H9 (cell line): ENCODE data around the gene CACNA1H. TPM values are rescaled to one million over a fixed set of nuclear protein-coding genes. Genes with fewer than 3 reads are reported as not detected.
"Not testable (repeated sequence)": the region's sequence is repeated elsewhere in the genome, so short reads cannot be mapped to it uniquely, and the experiment has no call there.

Experiments used
- DNase-seq: peaks from one replicate; pipeline ENCODE4 v3.0.0-alpha.2; 2017
- H2AFZ ChIP-seq: one replicate; pipeline ENCODE4 v1.6.1; 2013; ENCODE audit warnings: mild to moderate bottlenecking, low read length, control low read depth, moderate library complexity
- H2AK5ac ChIP-seq: 2 replicates; pipeline ENCODE4 v1.6.1; 2013; ENCODE audit warnings: low read length, control low read depth, mixed read lengths; ENCODE audit not compliant: insufficient read length
- H2BK120ac ChIP-seq: one replicate; pipeline ENCODE4 v1.6.1; 2013; ENCODE audit warnings: low read depth, mild to moderate bottlenecking, low read length, control low read depth, inconsistent platforms; ENCODE audit not compliant: poor library complexity, severe bottlenecking
- H2BK12ac ChIP-seq: 2 replicates; pipeline ENCODE4 v1.6.1; 2013; ENCODE audit warnings: low read length, control low read depth, mixed read lengths, low read depth; ENCODE audit not compliant: insufficient read length
- H2BK15ac ChIP-seq: 2 replicates; pipeline ENCODE4 v1.6.1; 2013; ENCODE audit warnings: low read depth, low read length, control low read depth
- H2BK20ac ChIP-seq: one replicate; pipeline ENCODE4 v1.6.1; 2013; ENCODE audit warnings: low read depth, mild to moderate bottlenecking, low read length, control low read depth, inconsistent platforms; ENCODE audit not compliant: poor library complexity, severe bottlenecking
- H2BK5ac ChIP-seq: 2 replicates; pipeline ENCODE4 v1.6.1; 2013; ENCODE audit warnings: low read length, control low read depth, mixed read lengths; ENCODE audit not compliant: insufficient read length
- H3K14ac ChIP-seq: 2 replicates; pipeline ENCODE4 v1.6.1; 2013; ENCODE audit warnings: low read length, control low read depth; ENCODE audit not compliant: insufficient read depth
- H3K18ac ChIP-seq: 2 replicates; pipeline ENCODE4 v1.6.1; 2013; ENCODE audit warnings: low read depth, mild to moderate bottlenecking, mixed read lengths, low read length, control low read depth; ENCODE audit not compliant: insufficient read length
- H3K23ac ChIP-seq: 2 replicates; pipeline ENCODE4 v1.6.1; 2013; ENCODE audit warnings: low read length, control low read depth, mixed read lengths, low read depth; ENCODE audit not compliant: insufficient read length
- H3K23me2 ChIP-seq: 2 replicates; pipeline ENCODE4 v1.6.1; 2013; ENCODE audit warnings: low read depth, mild to moderate bottlenecking, mixed read lengths, low read length, control low read depth; ENCODE audit not compliant: insufficient read length, poor library complexity, severe bottlenecking
- H3K27ac ChIP-seq: 2 replicates; pipeline ENCODE4 v1.5.1; 2013; ENCODE audit warnings: low read length, control low read depth, mixed read lengths, low read depth; ENCODE audit not compliant: insufficient read length
- H3K27me3 ChIP-seq: 2 replicates; pipeline ENCODE4 v1.6.1; 2013; ENCODE audit warnings: low read length, control low read depth, inconsistent platforms; ENCODE audit not compliant: insufficient read depth
- H3K4ac ChIP-seq: 2 replicates; pipeline ENCODE4 v1.6.1; 2013; ENCODE audit warnings: low read depth, mild to moderate bottlenecking, control low read depth, inconsistent platforms, low read length, moderate library complexity
- H3K4me1 ChIP-seq: 2 replicates; pipeline ENCODE4 v1.6.1; 2013; ENCODE audit warnings: low read length, control low read depth, inconsistent platforms; ENCODE audit not compliant: insufficient read depth
- H3K4me2 ChIP-seq: 2 replicates; pipeline ENCODE4 v1.6.1; 2013; ENCODE audit warnings: low read length, control low read depth, mixed read lengths; ENCODE audit not compliant: insufficient read length, insufficient read depth
- H3K56ac ChIP-seq: 2 replicates; pipeline ENCODE4 v1.6.1; 2013; ENCODE audit warnings: low read depth, mild to moderate bottlenecking, mixed read lengths, low read length, control low read depth; ENCODE audit not compliant: insufficient read length
- H3K79me1 ChIP-seq: 2 replicates; pipeline ENCODE4 v1.6.1; 2013; ENCODE audit warnings: low read depth, mild to moderate bottlenecking, moderate library complexity, low read length, control low read depth, inconsistent platforms; ENCODE audit not compliant: insufficient read depth, poor library complexity, severe bottlenecking
- H3K79me2 ChIP-seq: 2 replicates; pipeline ENCODE4 v1.6.1; 2013; ENCODE audit warnings: low read length, control low read depth, inconsistent platforms; ENCODE audit not compliant: insufficient read depth
- H3K9ac ChIP-seq: 2 replicates; pipeline ENCODE4 v1.6.1; 2013; ENCODE audit warnings: low read length, control low read depth, mixed read lengths; ENCODE audit not compliant: insufficient read length; ENCODE audit errors: extremely low read depth
- H3K9me3 ChIP-seq: one replicate; pipeline ENCODE4 v1.6.1; 2013; ENCODE audit warnings: low read depth, low read length, inconsistent platforms; ENCODE audit not compliant: control insufficient read depth
- H3T11ph ChIP-seq: one replicate; pipeline ENCODE4 v1.6.1; 2013; ENCODE audit warnings: mild to moderate bottlenecking, low read length, control low read depth, inconsistent platforms
- H4K20me1 ChIP-seq: one replicate; pipeline ENCODE4 v1.6.1; 2013; ENCODE audit not compliant: control insufficient read depth, insufficient read length, insufficient read depth
- H4K5ac ChIP-seq: 2 replicates; pipeline ENCODE4 v1.6.1; 2013; ENCODE audit warnings: low read depth, mild to moderate bottlenecking, mixed read lengths, low read length, control low read depth; ENCODE audit not compliant: insufficient read length
- H4K8ac ChIP-seq: replicated peaks from 2 replicates; pipeline ENCODE4 v1.6.1; 2013; ENCODE audit warnings: low read length, control low read depth, mixed read lengths, low read depth; ENCODE audit not compliant: insufficient read length
- H4K91ac ChIP-seq: 2 replicates; pipeline ENCODE4 v1.6.1; 2013; ENCODE audit warnings: low read depth, mild to moderate bottlenecking, moderate library complexity, mixed read lengths, low read length, control low read depth; ENCODE audit not compliant: insufficient read length
- H3K27ac Mint-ChIP-seq, 3 experiments: 2 replicates in 2 of 3; 3 replicates in 1 of 3; pipeline ENCODE4 v1.8.0; 2020 to 2021; ENCODE audit warnings: mixed read lengths in 3 of 3, mild to moderate bottlenecking in 1 of 3, moderate library complexity in 1 of 3
- H3K27me3 Mint-ChIP-seq: 2 replicates; pipeline ENCODE4 v1.8.0; 2021; ENCODE audit warnings: low read depth, mild to moderate bottlenecking, moderate library complexity, mixed read lengths
- H3K36me3 Mint-ChIP-seq, 3 experiments: 2 replicates in 2 of 3; 3 replicates in 1 of 3; pipeline ENCODE4 v1.8.0; 2020 to 2021; ENCODE audit warnings: low read depth in 3 of 3, mixed read lengths in 3 of 3; ENCODE audit not compliant: insufficient read depth in 1 of 3
- H3K4me1 Mint-ChIP-seq, 2 experiments: 2 replicates each; pipeline ENCODE4 v1.8.0; 2020; ENCODE audit warnings: mixed read lengths in 2 of 2
- H3K4me3 Mint-ChIP-seq, 2 experiments: 2 replicates in 1 of 2; 3 replicates in 1 of 2; pipeline ENCODE4 v1.8.0; 2020 to 2021; ENCODE audit warnings: mild to moderate bottlenecking in 2 of 2, mixed read lengths in 2 of 2, moderate library complexity in 1 of 2
- H3K9me3 Mint-ChIP-seq, 2 experiments: 2 replicates in 1 of 2; 3 replicates in 1 of 2; pipeline ENCODE4 v1.8.0; 2020; ENCODE audit warnings: mild to moderate bottlenecking in 2 of 2, mixed read lengths in 2 of 2, moderate library complexity in 1 of 2
- WGBS: extraction: QIAGEN DNeasy Blood & Tissue Kit; methylation state at CpG from one replicate; pipeline ENCODE4 v1.1.7; 2013; ENCODE audit warnings: missing lambda C conversion rate, low lambda C conversion rate, mixed read lengths; ENCODE audit not compliant: insufficient read length; ENCODE audit errors: extremely low coverage; 5-methylcytosine and 5-hydroxymethylcytosine counted together
- total RNA-seq: library from RNA; stranded (reverse); gene quantifications from 2 replicates; pipeline ENCODE4 v1.2.1, GENCODE V29; 2021

Gene CACNA1H
- total RNA-seq, 1 experiment from 2014 or later: 43.3 TPM

DNA sequence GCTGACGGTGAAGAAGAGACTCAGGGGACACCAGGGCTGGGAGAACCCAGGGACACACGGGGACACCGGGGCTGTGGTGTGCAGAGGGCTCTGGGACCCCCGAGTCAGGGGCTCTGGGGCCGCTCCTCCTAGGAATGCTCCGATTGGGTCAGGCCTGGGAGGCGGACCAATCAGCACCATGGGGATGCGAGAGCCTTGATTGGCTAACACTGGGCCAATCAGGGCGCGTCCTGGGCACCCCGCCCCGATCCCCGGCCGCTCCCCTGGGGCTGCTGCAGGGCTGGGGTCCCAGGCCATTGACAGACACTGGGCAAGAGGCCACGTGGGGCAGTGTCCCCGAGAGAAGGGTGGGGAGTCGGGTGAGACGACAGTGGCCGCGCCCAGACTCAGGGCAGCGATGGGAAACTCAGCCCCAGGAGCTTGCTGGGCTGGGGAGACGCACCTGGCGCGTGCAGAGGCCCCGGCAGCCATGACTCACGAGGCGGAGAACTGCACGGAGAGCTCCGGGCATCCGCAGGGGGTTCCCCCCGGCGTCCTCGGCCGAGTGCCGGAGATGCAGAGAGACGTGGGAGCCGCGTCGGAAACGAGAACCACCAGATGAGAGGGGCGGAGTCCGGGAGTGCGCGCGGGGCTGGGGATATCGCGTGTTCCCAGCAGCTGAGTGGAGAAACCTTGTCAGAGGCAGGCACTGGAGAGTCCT is 79.3 kb downstream of the CACNA1H start:
- not testable (repeated sequence) for H3K4me1 Mint-ChIP-seq, H2BK12ac ChIP-seq, H3K27ac ChIP-seq, H2BK20ac ChIP-seq, H3K27me3 ChIP-seq, H3K4ac ChIP-seq, H3K36me3 Mint-ChIP-seq, H3K4me3 Mint-ChIP-seq, H3K4me1 ChIP-seq, H3K56ac ChIP-seq, H4K5ac ChIP-seq, H3K79me2 ChIP-seq, H4K20me1 ChIP-seq, H2AFZ ChIP-seq, H2BK5ac ChIP-seq, H2BK120ac ChIP-seq, H3K9me3 ChIP-seq, H3K9ac ChIP-seq, H3K18ac ChIP-seq, H2AK5ac ChIP-seq, H3K23me2 ChIP-seq, DNase-seq, H4K91ac ChIP-seq, H3K27ac Mint-ChIP-seq, H3K23ac ChIP-seq, H3K4me2 ChIP-seq, H3K14ac ChIP-seq, H3T11ph ChIP-seq, H4K8ac ChIP-seq, H2BK15ac ChIP-seq, H3K79me1 ChIP-seq, H3K9me3 Mint-ChIP-seq
- H3K27me3 Mint-ChIP-seq: peaks cover 15% of the 10 kb centered on the region
- whole genome bisulfite sequencing: no CpG with 5 or more reads among the region's 47 CpGs

DNA sequence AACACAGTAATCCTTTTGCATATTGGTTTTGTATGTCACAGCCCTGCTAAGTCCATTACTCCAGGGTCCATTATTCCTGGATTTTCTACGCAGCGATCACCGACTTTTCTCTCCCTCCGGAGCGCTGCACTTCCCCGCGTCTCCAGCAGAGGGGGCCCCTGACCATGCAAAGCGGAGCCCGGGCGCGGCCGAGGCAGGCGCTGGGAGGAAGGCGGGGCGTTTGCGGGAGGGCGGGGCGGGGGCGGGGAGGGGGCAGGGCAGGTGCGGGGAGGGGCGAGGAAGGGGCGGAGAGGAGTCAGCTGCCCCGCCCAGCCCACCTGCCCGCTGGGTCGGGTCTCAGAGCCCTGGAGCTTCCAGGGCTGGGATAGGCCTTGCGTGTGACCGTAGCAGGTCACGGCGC is 83.8 kb downstream of the CACNA1H start:
- H3K4me2 ChIP-seq, H3K4me3 Mint-ChIP-seq, H3K27ac ChIP-seq, H2BK5ac ChIP-seq, H2BK20ac ChIP-seq, H3T11ph ChIP-seq, H4K5ac ChIP-seq, DNase-seq, H3K79me1 ChIP-seq, H3K14ac ChIP-seq, H3K79me2 ChIP-seq, H3K27ac Mint-ChIP-seq, H3K9me3 ChIP-seq, H3K56ac ChIP-seq, H2AK5ac ChIP-seq, H3K36me3 Mint-ChIP-seq, H3K9ac ChIP-seq, H3K4me1 ChIP-seq, H4K8ac ChIP-seq, H3K4ac ChIP-seq, H2AFZ ChIP-seq, H4K20me1 ChIP-seq, H2BK12ac ChIP-seq, H3K18ac ChIP-seq, H3K9me3 Mint-ChIP-seq, H3K4me1 Mint-ChIP-seq, H2BK120ac ChIP-seq, H4K91ac ChIP-seq, H3K23ac ChIP-seq, H3K27me3 ChIP-seq, H2BK15ac ChIP-seq, H3K23me2 ChIP-seq: not testable (repeated sequence)
- H3K27me3 Mint-ChIP-seq: peaks cover 15% of the 10 kb centered on the region
- no CpG with 5 or more reads among the region's 29 CpGs for WGBS
